Activated CD4-positive, alpha-beta T cell treated with anti-CD3 and anti-CD28 coated beads, Interleukin-2, amount 50 U/mL, for 4 hours (primary cell): ENCODE measurements around the gene LHX4.
"Not testable (repeated sequence)": the region's sequence is repeated elsewhere in the genome, so short reads cannot be mapped to it uniquely, and the experiment has no call there.

Experiments
- DNase-seq, 2 experiments: peaks; one replicate each; pipeline ENCODE4 v3.0.0-alpha.2; 2020

Gene LHX4

GRCh38 chr1:180198196-180198595 is 31.9 kb upstream of the LHX4 start:
- DNase-seq: no peak

GRCh38 chr1:180198611-180199010 is 31.5 kb upstream of the LHX4 start:
- DNase-seq: no peak

- no peak for DNase-seq
These were observed 31.0 kb upstream of the LHX4 start for GRCh38 chr1:180199018-180199417.

- no peak for DNase-seq
These were observed 28.4 kb upstream of the LHX4 start for GRCh38 chr1:180201451-180202200.

GRCh38 chr1:180202588-180202987 is 27.5 kb upstream of the LHX4 start:
- not testable (repeated sequence) for DNase-seq

GRCh38 chr1:180204231-180204630 is 25.8 kb upstream of the LHX4 start:
- DNase-seq: no peak

GRCh38 chr1:180206581-180206980 is 23.5 kb upstream of the LHX4 start:
- no peak for DNase-seq

- no peak for DNase-seq
These were observed 21.8 kb upstream of the LHX4 start for GRCh38 chr1:180208264-180208663.

- no peak for DNase-seq
These were observed 19.9 kb upstream of the LHX4 start for GRCh38 chr1:180210008-180210620.

- DNase-seq: no peak
These were observed 18.8 kb upstream of the LHX4 start for GRCh38 chr1:180211156-180211859.

GRCh38 chr1:180211860-180212229 is 18.2 kb upstream of the LHX4 start:
- no peak for DNase-seq

GRCh38 chr1:180213401-180214170 is 16.5 kb upstream of the LHX4 start:
- no peak for DNase-seq

- DNase-seq: no peak
These were observed 14.0 kb upstream of the LHX4 start for GRCh38 chr1:180215856-180216625.

- DNase-seq: no peak
These were observed 13.1 kb upstream of the LHX4 start for GRCh38 chr1:180217006-180217405.

GRCh38 chr1:180218806-180219765 is 11.0 kb upstream of the LHX4 start:
- DNase-seq: no peak

GRCh38 chr1:180219776-180220175 is 10.3 kb upstream of the LHX4 start:
- no peak for DNase-seq

GRCh38 chr1:180221462-180221861 is 8.6 kb upstream of the LHX4 start:
- no peak for DNase-seq

GRCh38 chr1:180224902-180225301 is 5.2 kb upstream of the LHX4 start:
- no peak for DNase-seq

- no peak for DNase-seq
These were observed 4.7 kb upstream of the LHX4 start for GRCh38 chr1:180225403-180225802.

- no peak for DNase-seq
These were observed 2.0 kb upstream of the LHX4 start for GRCh38 chr1:180227861-180228647.
